ENCODE measurements around the gene SELL.
"Not testable (repeated sequence)": the region's sequence is repeated elsewhere in the genome, so short reads cannot be mapped to it uniquely, and the experiment has no call there.

SELL gene

DNA sequence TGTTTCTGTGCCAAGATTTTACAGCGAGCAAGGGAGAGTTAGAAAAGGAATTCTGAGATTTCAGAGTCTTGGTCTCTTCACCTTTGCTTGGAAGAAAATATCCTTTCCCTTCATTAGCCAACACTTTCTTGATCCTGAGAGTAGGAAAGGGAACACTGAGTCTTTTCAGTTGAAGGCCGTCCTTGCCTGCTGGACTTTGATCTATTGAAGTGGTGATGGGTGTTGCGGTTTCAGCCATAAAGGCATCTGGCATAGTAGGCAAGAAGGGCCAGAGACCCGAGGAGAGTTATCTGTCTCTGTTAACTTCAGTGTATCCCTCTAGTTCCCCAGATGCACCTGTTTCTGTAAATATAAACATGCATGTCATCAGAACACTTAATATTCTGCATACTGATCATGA, 12.7 kb upstream of the SELL start:
- peaks cover 29% of the 10 kb centered on the region for H3K27me3 Mint-ChIP-seq (ENCODE audit: low read depth)
- H3K27ac Mint-ChIP-seq, result no peak overlapping the region
- no peaks in the 10 kb centered on the region for H3K4me1 Mint-ChIP-seq (ENCODE audit: low read depth)
- H3K4me3 Mint-ChIP-seq, result no peak overlapping the region
- H3K9me3 Mint-ChIP-seq, result no peaks in the 10 kb centered on the region
- no peaks in the 10 kb centered on the region for H3K36me3 Mint-ChIP-seq (ENCODE audit: low read depth)

DNA sequence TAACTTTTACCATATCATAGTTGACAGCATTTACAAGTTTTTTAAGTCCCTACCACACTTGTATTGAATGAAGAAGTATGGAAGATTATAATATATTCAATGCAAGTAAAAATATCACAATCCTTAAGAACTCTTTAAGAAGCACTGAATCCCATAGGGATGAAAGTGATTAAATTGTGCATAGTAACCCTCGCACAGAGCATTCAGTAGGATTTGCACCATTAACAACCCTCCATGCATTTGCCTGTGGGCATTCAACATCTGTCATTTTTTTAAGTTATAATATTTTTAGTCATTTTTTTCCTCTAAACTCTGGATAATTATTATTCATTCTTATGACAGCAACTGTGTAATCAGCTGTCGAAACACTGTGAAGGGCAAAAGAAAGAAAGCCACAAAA, 12.3 kb upstream of the SELL start:
- Mint-ChIP-seq H3K9me3 (peaks cover 3% of the 10 kb centered on the region), H3K27ac (no peak overlapping the region), H3K4me1 (ENCODE audit: low read depth) (no peaks in the 10 kb centered on the region), H3K4me3 (no peak overlapping the region), H3K36me3 (ENCODE audit: low read depth) (no peaks in the 10 kb centered on the region), H3K27me3 (ENCODE audit: low read depth) (peaks cover 28% of the 10 kb centered on the region)

GRCh38 chr1:169722779-169723178, 11.4 kb upstream of the SELL start:
- Mint-ChIP-seq H3K9me3 (peaks cover 7% of the 10 kb centered on the region), H3K4me3 (no peak overlapping the region), H3K27me3 (ENCODE audit: low read depth) (peaks cover 33% of the 10 kb centered on the region), H3K27ac (no peak overlapping the region), H3K4me1 (ENCODE audit: low read depth) (no peaks in the 10 kb centered on the region), H3K36me3 (ENCODE audit: low read depth) (no peaks in the 10 kb centered on the region)

GRCh38 chr1:169715100-169715499, 3.7 kb upstream of the SELL start:
- not testable (repeated sequence) for H3K36me3 Mint-ChIP-seq (ENCODE audit: low read depth); H3K4me1 Mint-ChIP-seq (ENCODE audit: low read depth); H3K27ac Mint-ChIP-seq; H3K4me3 Mint-ChIP-seq
- Mint-ChIP-seq H3K27me3 (ENCODE audit: low read depth) (peaks cover 45% of the 10 kb centered on the region), H3K9me3 (peaks cover 35% of the 10 kb centered on the region)

GRCh38 chr1:169713090-169713489, 1.7 kb upstream of the SELL start:
- peaks cover 20% of the 10 kb centered on the region for H3K4me1 Mint-ChIP-seq (ENCODE audit: low read depth)
- not testable (repeated sequence) for H3K4me3 Mint-ChIP-seq, H3K27ac Mint-ChIP-seq
- peaks cover 28% of the 10 kb centered on the region for H3K9me3 Mint-ChIP-seq
- peaks cover 37% of the 10 kb centered on the region for H3K27me3 Mint-ChIP-seq (ENCODE audit: low read depth)
- peaks cover 16% of the 10 kb centered on the region for H3K36me3 Mint-ChIP-seq (ENCODE audit: low read depth)

- H3K27ac Mint-ChIP-seq, result no peak overlapping the region
- peaks cover 31% of the 10 kb centered on the region for H3K27me3 Mint-ChIP-seq (ENCODE audit: low read depth)
- H3K4me1 Mint-ChIP-seq (ENCODE audit: low read depth), result peaks cover 22% of the 10 kb centered on the region
- H3K36me3 Mint-ChIP-seq (ENCODE audit: low read depth), result peaks cover 19% of the 10 kb centered on the region
- no peak overlapping the region for H3K4me3 Mint-ChIP-seq
- H3K9me3 Mint-ChIP-seq, result peaks cover 25% of the 10 kb centered on the region
Observed at GRCh38 chr1:169712309-169712631, 850 bp upstream of the SELL start.

GRCh38 chr1:169708647-169709046, 2.8 kb downstream of the SELL start:
- H3K27me3 Mint-ChIP-seq (ENCODE audit: low read depth), result peaks cover under 1% of the 10 kb centered on the region
- H3K36me3 Mint-ChIP-seq (ENCODE audit: low read depth), result peaks cover 53% of the 10 kb centered on the region

DNA sequence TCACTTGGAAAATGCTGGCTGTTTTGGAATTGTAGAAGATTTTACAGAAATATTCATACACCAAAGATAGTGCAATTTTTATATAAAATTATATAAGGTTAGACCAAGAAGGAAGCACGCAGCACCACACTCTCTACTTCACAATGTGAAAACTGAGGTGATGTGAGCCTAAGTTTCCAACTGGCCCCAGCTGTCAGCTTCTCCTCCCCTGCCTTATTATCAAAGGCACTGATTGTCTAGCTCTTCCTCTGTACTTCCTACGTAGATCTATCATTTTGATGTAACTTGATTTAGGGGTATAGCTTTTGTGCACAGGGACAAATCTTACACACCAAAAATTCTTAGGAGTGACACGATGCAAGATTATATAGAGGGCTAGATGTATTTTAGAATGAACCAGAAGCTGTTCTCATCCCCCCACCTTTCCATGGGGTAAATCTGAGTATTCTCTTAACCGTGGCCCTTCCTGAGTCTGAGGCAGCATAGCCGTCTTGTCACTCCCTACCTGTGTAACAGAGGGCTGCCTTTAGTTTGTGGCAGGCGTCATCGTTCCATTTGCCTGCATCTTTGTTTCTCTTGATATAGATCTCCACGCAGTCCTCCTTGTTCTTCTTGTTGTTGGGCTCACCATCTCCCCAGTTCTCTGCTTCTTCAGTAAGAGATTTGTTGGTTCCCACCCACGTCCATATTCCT, 3.4 kb downstream of the SELL start:
- peak overlapping the region; percentile 94 for H3K27ac Mint-ChIP-seq
- H3K36me3 Mint-ChIP-seq (ENCODE audit: low read depth), result peaks cover 58% of the 10 kb centered on the region
- H3K4me3 Mint-ChIP-seq, result peak overlapping the region; percentile 96
- H3K9me3 Mint-ChIP-seq, result peaks cover 9% of the 10 kb centered on the region
- no peaks in the 10 kb centered on the region for H3K27me3 Mint-ChIP-seq (ENCODE audit: low read depth)
- peaks cover 63% of the 10 kb centered on the region for H3K4me1 Mint-ChIP-seq (ENCODE audit: low read depth)

More at GRCh38 chr1:169708647-169709046, 2.8 kb downstream of the SELL start:
- H3K4me1 Mint-ChIP-seq (ENCODE audit: low read depth), result peaks cover 57% of the 10 kb centered on the region
- H3K9me3 Mint-ChIP-seq, result peaks cover 10% of the 10 kb centered on the region
- peak overlapping the region; percentile 96 for H3K4me3 Mint-ChIP-seq
- peak overlapping the region; percentile 94 for H3K27ac Mint-ChIP-seq

GRCh38 chr1:169704797-169705196, 6.6 kb downstream of the SELL start:
- H3K27ac Mint-ChIP-seq, result peak overlapping the region; percentile 24
- no peaks in the 10 kb centered on the region for H3K27me3 Mint-ChIP-seq (ENCODE audit: low read depth)
- peaks cover 85% of the 10 kb centered on the region for H3K36me3 Mint-ChIP-seq (ENCODE audit: low read depth)
- H3K4me3 Mint-ChIP-seq, result peak overlapping the region; percentile 49
- no peaks in the 10 kb centered on the region for H3K9me3 Mint-ChIP-seq
- H3K4me1 Mint-ChIP-seq (ENCODE audit: low read depth), result peaks cover 77% of the 10 kb centered on the region

GRCh38 chr1:169701261-169702005, 10.0 kb downstream of the SELL start:
- H3K27me3 Mint-ChIP-seq (ENCODE audit: low read depth), result no peaks in the 10 kb centered on the region
- peak overlapping the region; percentile 43 for H3K4me3 Mint-ChIP-seq
- H3K9me3 Mint-ChIP-seq, result no peaks in the 10 kb centered on the region
- peak overlapping the region; percentile 80 for H3K27ac Mint-ChIP-seq
- H3K4me1 Mint-ChIP-seq (ENCODE audit: low read depth), result peaks cover 85% of the 10 kb centered on the region
- peaks cover 80% of the 10 kb centered on the region for H3K36me3 Mint-ChIP-seq (ENCODE audit: low read depth)

GRCh38 chr1:169699707-169700106, 11.7 kb downstream of the SELL start:
- no peaks in the 10 kb centered on the region for H3K9me3 Mint-ChIP-seq
- no peaks in the 10 kb centered on the region for H3K27me3 Mint-ChIP-seq (ENCODE audit: low read depth)
- H3K4me1 Mint-ChIP-seq (ENCODE audit: low read depth), result peaks cover 85% of the 10 kb centered on the region
- peak overlapping the region; percentile 79 for H3K27ac Mint-ChIP-seq
- peak overlapping the region; percentile 47 for H3K4me3 Mint-ChIP-seq
- peaks cover 80% of the 10 kb centered on the region for H3K36me3 Mint-ChIP-seq (ENCODE audit: low read depth)

GRCh38 chr1:169698976-169699375, 12.4 kb downstream of the SELL start:
- Mint-ChIP-seq H3K9me3 (no peaks in the 10 kb centered on the region), H3K4me1 (ENCODE audit: low read depth) (peaks cover 85% of the 10 kb centered on the region), H3K4me3 (peak overlapping the region; percentile 47), H3K36me3 (ENCODE audit: low read depth) (peaks cover 79% of the 10 kb centered on the region), H3K27ac (peak overlapping the region; percentile 79), H3K27me3 (ENCODE audit: low read depth) (no peaks in the 10 kb centered on the region)

- H3K27me3 Mint-ChIP-seq (ENCODE audit: low read depth), result no peaks in the 10 kb centered on the region
- H3K4me3 Mint-ChIP-seq, result peak overlapping the region; percentile 45
- no peaks in the 10 kb centered on the region for H3K9me3 Mint-ChIP-seq
- H3K36me3 Mint-ChIP-seq (ENCODE audit: low read depth), result peaks cover 69% of the 10 kb centered on the region
- peaks cover 85% of the 10 kb centered on the region for H3K4me1 Mint-ChIP-seq (ENCODE audit: low read depth)
- H3K27ac Mint-ChIP-seq, result peak overlapping the region; percentile 79
Observed at GRCh38 chr1:169697755-169698154, 13.7 kb downstream of the SELL start.

DNA sequence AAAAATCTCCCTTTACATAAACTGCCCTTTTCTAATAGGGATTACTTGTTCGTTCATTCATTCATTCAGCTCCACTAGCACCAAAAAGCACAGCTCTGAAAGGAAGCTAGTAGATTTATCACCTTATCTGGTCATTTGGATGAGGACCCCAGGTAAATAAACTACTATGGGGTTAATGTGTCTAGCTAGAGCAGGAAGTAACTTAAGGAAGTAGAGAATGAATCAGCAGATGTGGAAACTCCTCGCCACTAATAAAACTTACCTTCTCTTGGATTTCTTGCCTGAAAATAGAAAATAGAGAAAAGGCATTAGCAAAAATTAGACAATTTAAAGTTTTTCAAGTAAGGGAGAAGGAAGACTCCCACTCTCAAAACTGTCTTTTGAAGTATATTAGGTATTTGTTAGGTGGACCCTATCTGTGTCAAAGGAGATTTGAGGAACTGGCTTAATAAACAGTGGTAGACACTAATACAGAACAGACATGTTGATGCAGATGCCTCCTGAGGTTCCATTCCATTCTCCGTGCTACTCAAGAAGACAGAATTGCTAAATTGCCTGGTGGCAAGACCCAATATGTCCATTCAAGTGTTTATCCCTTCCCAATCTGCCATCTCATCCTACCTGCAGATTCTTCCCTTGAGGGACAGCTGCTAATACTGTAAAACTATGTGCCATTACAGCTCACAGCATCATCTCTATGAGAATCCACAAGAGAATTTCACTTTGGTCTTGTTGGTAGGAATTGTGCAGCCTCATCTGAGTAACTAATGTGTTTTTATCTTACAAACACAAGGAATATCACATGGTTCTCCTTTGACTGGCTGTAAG, 14.9 kb downstream of the SELL start:
- Mint-ChIP-seq H3K27ac (peak overlapping the region; percentile 60), H3K36me3 (ENCODE audit: low read depth) (peaks cover 58% of the 10 kb centered on the region), H3K9me3 (no peaks in the 10 kb centered on the region), H3K27me3 (ENCODE audit: low read depth) (no peaks in the 10 kb centered on the region), H3K4me3 (peak overlapping the region; percentile 29), H3K4me1 (ENCODE audit: low read depth) (peaks cover 84% of the 10 kb centered on the region)
